Osteocyte (in vitro differentiated cells): ENCODE data around the gene MYL7. TPM values are rescaled to one million over a fixed set of nuclear protein-coding genes. Genes with fewer than 3 reads are reported as not detected.

ENCODE experiments used
- DNase-seq: peaks from one replicate; pipeline ENCODE4 v3.0.0; 2021; ENCODE audit warnings: mixed read lengths; ENCODE audit not compliant: unreplicated experiment; ENCODE audit errors: extremely low spot score
- H3K27ac Mint-ChIP-seq: one replicate; pipeline ENCODE4 v1.8.0; 2021; ENCODE audit warnings: mild to moderate bottlenecking, mixed read lengths; ENCODE audit not compliant: unreplicated experiment
- H3K27me3 Mint-ChIP-seq: one replicate; pipeline ENCODE4 v1.8.0; 2021; ENCODE audit warnings: mixed read lengths; ENCODE audit not compliant: unreplicated experiment
- H3K36me3 Mint-ChIP-seq: one replicate; pipeline ENCODE4 v1.8.0; 2021; ENCODE audit warnings: mixed read lengths; ENCODE audit not compliant: unreplicated experiment
- H3K4me1 Mint-ChIP-seq: one replicate; pipeline ENCODE4 v1.8.0; 2021; ENCODE audit warnings: mixed read lengths; ENCODE audit not compliant: unreplicated experiment
- H3K4me3 Mint-ChIP-seq: one replicate; pipeline ENCODE4 v1.8.0; 2021; ENCODE audit warnings: mild to moderate bottlenecking, moderate library complexity, mixed read lengths; ENCODE audit not compliant: unreplicated experiment
- H3K9me3 Mint-ChIP-seq: one replicate; pipeline ENCODE4 v1.8.0; 2021; ENCODE audit warnings: mixed read lengths; ENCODE audit not compliant: unreplicated experiment
- CTCF ChIP-seq: fragments of 200-600 bp; sonication (generic); IDR thresholded peaks from 2 replicates; pipeline ENCODE4 v1.5.0; 2021; ENCODE audit warnings: antibody characterized with exemption, mild to moderate bottlenecking, moderate library complexity
- total RNA-seq: library from RNA; stranded (reverse); gene quantifications from 2 replicates; pipeline ENCODE4 v1.2.1, GENCODE V29; 2021

MYL7 gene
- total RNA-seq, 1 donor from 2014 or later, result not detected

- H3K27me3 Mint-ChIP-seq, result peaks cover 6% of the 10 kb centered on the region
- no peak for TF ChIP-seq CTCF
- no peak for DNase-seq
- H3K4me1 Mint-ChIP-seq, result peaks cover 4% of the 10 kb centered on the region
- H3K4me3 Mint-ChIP-seq, result no peak overlapping the region
- no peak overlapping the region for H3K27ac Mint-ChIP-seq
- no peaks in the 10 kb centered on the region for H3K9me3 Mint-ChIP-seq
- no peaks in the 10 kb centered on the region for H3K36me3 Mint-ChIP-seq
Measured at GRCh38 chr7:44136731-44137130, 4.4 kb downstream of the MYL7 start.

- Mint-ChIP-seq H3K27me3 (peaks cover 6% of the 10 kb centered on the region), H3K4me1 (peaks cover 4% of the 10 kb centered on the region), H3K4me3 (no peak overlapping the region), H3K9me3 (no peaks in the 10 kb centered on the region), H3K36me3 (no peaks in the 10 kb centered on the region), H3K27ac (no peak overlapping the region)
- no peak for TF ChIP-seq CTCF
- DNase-seq, result no peak
Measured at GRCh38 chr7:44134943-44135628, 6.0 kb downstream of the MYL7 start.

- TF ChIP-seq CTCF, result no peak
- DNase-seq, result no peak
- Mint-ChIP-seq H3K36me3 (no peaks in the 10 kb centered on the region), H3K4me1 (peaks cover 4% of the 10 kb centered on the region), H3K4me3 (no peak overlapping the region), H3K9me3 (no peaks in the 10 kb centered on the region), H3K27ac (no peak overlapping the region), H3K27me3 (peaks cover 6% of the 10 kb centered on the region)
Measured at GRCh38 chr7:44133295-44133694, 7.8 kb downstream of the MYL7 start.

- peaks cover 8% of the 10 kb centered on the region for H3K9me3 Mint-ChIP-seq
- H3K36me3 Mint-ChIP-seq, result peaks cover 3% of the 10 kb centered on the region
- H3K27me3 Mint-ChIP-seq, result peaks cover 3% of the 10 kb centered on the region
- DNase-seq, result no peak
- no peak for TF ChIP-seq CTCF
- no peak overlapping the region for H3K4me3 Mint-ChIP-seq
- H3K4me1 Mint-ChIP-seq, result peaks cover 4% of the 10 kb centered on the region
- no peak overlapping the region for H3K27ac Mint-ChIP-seq
Measured at GRCh38 chr7:44132039-44132438, 9.1 kb downstream of the MYL7 start.

- Mint-ChIP-seq H3K36me3 (peaks cover 3% of the 10 kb centered on the region), H3K4me3 (no peak overlapping the region), H3K9me3 (peaks cover 12% of the 10 kb centered on the region), H3K27me3 (peaks cover 3% of the 10 kb centered on the region), H3K4me1 (peaks cover 4% of the 10 kb centered on the region), H3K27ac (no peak overlapping the region)
- peak; percentile 20 for TF ChIP-seq CTCF
- DNase-seq, result no peak
Measured at GRCh38 chr7:44131173-44132029, 9.7 kb downstream of the MYL7 start.
